NT2/D1 (cell line): ENCODE data around the gene OR52B2.

Experiments used
- SUZ12 ChIP-seq: IDR thresholded peaks from 2 replicates; pipeline ENCODE4 v1.6.1; 2011; ENCODE audit not compliant: insufficient read length, insufficient read depth; ENCODE audit errors: extremely low read depth
- YY1 ChIP-seq: IDR thresholded peaks from 2 replicates; pipeline ENCODE4 v1.6.1; 2011; ENCODE audit not compliant: insufficient read length, insufficient read depth
- ZNF274 ChIP-seq: IDR thresholded peaks from 2 replicates; pipeline ENCODE4 v1.6.1; 2011; ENCODE audit warnings: mild to moderate bottlenecking, low read depth, low read length

DNA sequence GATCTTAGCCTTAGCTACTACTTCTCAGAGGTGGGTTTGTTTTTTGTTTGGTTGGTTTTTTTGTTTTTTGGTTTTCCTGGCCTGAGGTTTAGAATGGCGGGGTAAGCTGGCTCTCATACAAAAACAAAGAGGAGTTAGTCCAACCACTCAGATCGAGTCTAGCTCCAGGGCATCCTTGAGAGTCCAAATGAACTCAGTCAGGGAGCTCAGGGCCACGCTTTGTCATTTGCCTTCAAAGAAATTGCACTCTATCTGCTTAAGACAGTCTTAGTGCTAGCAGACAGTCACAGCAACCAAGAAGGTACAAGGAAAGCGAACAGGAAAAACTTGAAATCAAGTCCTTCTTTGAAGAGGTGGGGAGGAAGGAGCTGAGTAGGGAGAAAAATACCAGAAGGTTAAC lies 46.4 kb upstream of the OR52B2 start:
- no peak for TF ChIP-seq ZNF274
- no peak for TF ChIP-seq YY1
- TF ChIP-seq SUZ12: no peak
